Chondrocyte (in vitro differentiated cells): ENCODE measurements around the gene FOXL2NB. TPM values are rescaled to one million over a fixed set of nuclear protein-coding genes. Genes with fewer than 3 reads are reported as not detected.

Source experiments
- DNase-seq: peaks from one replicate; pipeline ENCODE4 v3.0.0; 2021; ENCODE audit warnings: mixed read lengths, low spot score
- H3K27ac Mint-ChIP-seq: one replicate; pipeline ENCODE4 v1.8.0; 2021; ENCODE audit warnings: mild to moderate bottlenecking, moderate library complexity, mixed read lengths; ENCODE audit not compliant: unreplicated experiment
- H3K27me3 Mint-ChIP-seq: 2 replicates; pipeline ENCODE4 v1.8.0; 2021; ENCODE audit warnings: low read depth, mixed read lengths
- H3K36me3 Mint-ChIP-seq: 2 replicates; pipeline ENCODE4 v1.8.0; 2021; ENCODE audit warnings: low read depth, mixed read lengths
- H3K4me1 Mint-ChIP-seq: 2 replicates; pipeline ENCODE4 v1.8.0; 2021; ENCODE audit warnings: low read depth, mild to moderate bottlenecking, mixed read lengths
- H3K4me3 Mint-ChIP-seq: one replicate; pipeline ENCODE4 v1.8.0; 2021; ENCODE audit warnings: mild to moderate bottlenecking, moderate library complexity, mixed read lengths; ENCODE audit not compliant: unreplicated experiment
- H3K9me3 Mint-ChIP-seq: 2 replicates; pipeline ENCODE4 v1.8.0; 2021; ENCODE audit warnings: low read depth, mixed read lengths
- total RNA-seq: library from RNA; stranded (reverse); gene quantifications from 3 replicates; pipeline ENCODE4 v1.2.1, GENCODE V29; 2021
- TF ChIP-seq, protein P1 (sequence below): fragments of 200-600 bp; sonication (generic); IDR thresholded peaks from 2 replicates; pipeline ENCODE4 v1.5.0; 2021; ENCODE audit warnings: antibody characterized with exemption, mild to moderate bottlenecking, moderate library complexity

Gene FOXL2NB
- total RNA-seq, 1 donor from 2014 or later = 0.17 TPM

GRCh38 chr3:138971766-138972320 is 24.8 kb downstream of the FOXL2NB start:
- TF ChIP-seq, protein P1, sequence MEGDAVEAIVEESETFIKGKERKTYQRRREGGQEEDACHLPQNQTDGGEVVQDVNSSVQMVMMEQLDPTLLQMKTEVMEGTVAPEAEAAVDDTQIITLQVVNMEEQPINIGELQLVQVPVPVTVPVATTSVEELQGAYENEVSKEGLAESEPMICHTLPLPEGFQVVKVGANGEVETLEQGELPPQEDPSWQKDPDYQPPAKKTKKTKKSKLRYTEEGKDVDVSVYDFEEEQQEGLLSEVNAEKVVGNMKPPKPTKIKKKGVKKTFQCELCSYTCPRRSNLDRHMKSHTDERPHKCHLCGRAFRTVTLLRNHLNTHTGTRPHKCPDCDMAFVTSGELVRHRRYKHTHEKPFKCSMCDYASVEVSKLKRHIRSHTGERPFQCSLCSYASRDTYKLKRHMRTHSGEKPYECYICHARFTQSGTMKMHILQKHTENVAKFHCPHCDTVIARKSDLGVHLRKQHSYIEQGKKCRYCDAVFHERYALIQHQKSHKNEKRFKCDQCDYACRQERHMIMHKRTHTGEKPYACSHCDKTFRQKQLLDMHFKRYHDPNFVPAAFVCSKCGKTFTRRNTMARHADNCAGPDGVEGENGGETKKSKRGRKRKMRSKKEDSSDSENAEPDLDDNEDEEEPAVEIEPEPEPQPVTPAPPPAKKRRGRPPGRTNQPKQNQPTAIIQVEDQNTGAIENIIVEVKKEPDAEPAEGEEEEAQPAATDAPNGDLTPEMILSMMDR = no peak
- H3K36me3 Mint-ChIP-seq = no peaks in the 10 kb centered on the region

GRCh38 chr3:138972941-138973340 is 25.9 kb downstream of the FOXL2NB start:
- no peak overlapping the region for H3K4me3 Mint-ChIP-seq
- DNase-seq = no peak
- TF ChIP-seq, protein P1 = no peak
- H3K4me1 Mint-ChIP-seq = no peaks in the 10 kb centered on the region
- H3K27me3 Mint-ChIP-seq = peaks cover 35% of the 10 kb centered on the region
- H3K36me3 Mint-ChIP-seq = no peaks in the 10 kb centered on the region
- no peak overlapping the region for H3K27ac Mint-ChIP-seq
- H3K9me3 Mint-ChIP-seq = no peaks in the 10 kb centered on the region

More at GRCh38 chr3:138971766-138972320, 24.8 kb downstream of the FOXL2NB start:
- no peak overlapping the region for H3K4me3 Mint-ChIP-seq
- H3K27ac Mint-ChIP-seq = no peak overlapping the region
- peaks cover 33% of the 10 kb centered on the region for H3K27me3 Mint-ChIP-seq
- H3K9me3 Mint-ChIP-seq = no peaks in the 10 kb centered on the region
- no peak for DNase-seq
- H3K4me1 Mint-ChIP-seq = no peaks in the 10 kb centered on the region

DNA sequence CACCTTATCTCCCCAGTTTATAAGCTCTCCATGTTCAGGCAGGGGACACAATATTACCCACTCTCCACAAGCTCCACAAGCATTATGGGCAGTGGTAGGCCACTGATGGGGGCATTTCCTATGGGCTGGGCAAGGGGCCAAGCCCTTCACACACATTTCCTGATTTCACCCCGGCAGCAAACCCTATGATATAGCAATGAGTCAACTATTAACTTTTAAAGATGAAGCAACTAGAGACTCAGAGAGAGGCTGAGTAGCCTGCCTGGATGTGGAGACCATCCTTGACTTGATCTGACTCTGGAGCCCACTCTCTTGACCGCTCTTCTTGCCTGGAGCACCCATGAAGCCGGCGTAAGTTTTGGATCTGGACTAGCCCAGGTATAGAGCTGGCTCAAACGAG is 27.4 kb downstream of the FOXL2NB start:
- Mint-ChIP-seq H3K9me3 (no peaks in the 10 kb centered on the region), H3K4me1 (no peaks in the 10 kb centered on the region), H3K27ac (no peak overlapping the region), H3K27me3 (peaks cover 30% of the 10 kb centered on the region), H3K4me3 (no peak overlapping the region), H3K36me3 (no peaks in the 10 kb centered on the region)
- TF ChIP-seq, protein P1 = no peak
- DNase-seq = no peak

DNA sequence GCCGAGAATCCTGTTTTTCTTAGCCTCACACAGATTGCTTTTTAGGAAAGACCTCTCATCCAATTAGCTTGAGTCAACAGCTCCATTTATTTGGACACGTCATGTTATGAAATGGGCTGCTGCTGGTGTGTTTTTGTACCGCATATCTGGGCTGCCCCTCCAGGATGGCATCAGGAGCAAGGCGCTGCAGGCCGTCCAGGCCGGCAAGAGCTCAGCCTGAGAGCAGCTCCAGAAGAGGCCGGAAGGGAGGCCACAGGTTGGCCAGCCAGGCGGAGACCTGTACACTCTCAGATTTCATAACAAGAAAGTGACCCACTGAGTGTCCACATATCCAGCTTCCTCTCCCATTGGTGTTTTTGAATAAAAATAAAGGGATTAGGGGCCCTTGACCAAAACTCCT is 28.3 kb downstream of the FOXL2NB start:
- H3K36me3 Mint-ChIP-seq = no peaks in the 10 kb centered on the region
- H3K27me3 Mint-ChIP-seq = peaks cover 25% of the 10 kb centered on the region
- no peaks in the 10 kb centered on the region for H3K9me3 Mint-ChIP-seq
- no peak overlapping the region for H3K4me3 Mint-ChIP-seq
- no peak overlapping the region for H3K27ac Mint-ChIP-seq
- H3K4me1 Mint-ChIP-seq = no peaks in the 10 kb centered on the region
- TF ChIP-seq, protein P1 = no peak
- no peak for DNase-seq

DNA sequence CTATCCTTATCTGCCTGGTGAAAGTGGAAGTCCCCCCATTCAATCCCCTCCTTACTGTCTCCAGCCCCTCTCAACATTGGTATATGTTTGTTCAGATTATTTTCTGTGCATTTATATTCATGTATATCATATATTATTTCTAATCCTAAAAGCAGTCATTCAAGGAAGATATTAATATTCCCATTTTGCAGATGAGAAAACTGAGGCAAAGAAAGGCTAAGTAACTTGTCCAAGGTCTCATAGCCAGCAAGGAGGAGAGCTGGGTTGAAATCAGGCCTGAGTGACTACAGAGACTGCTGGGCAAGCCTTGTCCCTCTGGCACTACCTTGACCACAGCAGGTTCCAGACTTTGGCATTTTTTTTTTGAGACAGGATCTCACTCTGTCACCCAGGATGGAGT is 29.0 kb downstream of the FOXL2NB start:
- Mint-ChIP-seq H3K4me1 (no peaks in the 10 kb centered on the region), H3K36me3 (no peaks in the 10 kb centered on the region), H3K27ac (no peak overlapping the region), H3K4me3 (no peak overlapping the region), H3K27me3 (peaks cover 18% of the 10 kb centered on the region), H3K9me3 (no peaks in the 10 kb centered on the region)
- no peak for DNase-seq
- TF ChIP-seq, protein P1 = no peak
